Measurements from ENCODE around the gene SEMA5A.

SEMA5A gene

DNA sequence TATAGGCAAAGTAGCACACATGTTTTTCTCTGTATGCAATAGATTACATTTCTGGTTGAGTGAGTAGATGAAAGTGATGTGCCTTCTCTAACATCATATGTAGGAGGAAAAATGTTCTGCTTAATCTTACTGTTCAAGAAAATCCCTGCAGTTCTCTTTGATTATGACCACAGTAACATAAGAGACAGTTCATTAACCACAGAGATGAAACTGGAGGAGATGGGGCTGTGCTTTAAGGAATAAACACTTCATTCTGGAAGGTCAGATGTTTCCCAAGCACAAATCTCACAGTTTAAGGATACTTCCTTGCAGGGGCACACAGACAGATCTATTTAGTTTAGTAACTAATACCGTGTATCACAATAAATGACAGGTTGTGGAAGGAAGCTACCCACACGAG, 150.2 kb downstream of the SEMA5A start:
- no peaks in the 10 kb centered on the region for H3K4me1 ChIP-seq (ENCODE audit: control insufficient read depth in 1 of 2, insufficient read depth in 1 of 2, low read depth in 1 of 2, low read length in 1 of 2)
- no peak overlapping the region for H3K4me3 ChIP-seq (ENCODE audit: low read depth in 1 of 2, low read length in 1 of 2)
- no peaks in the 10 kb centered on the region for H3K9me3 ChIP-seq
- no peaks in the 10 kb centered on the region for H3K36me3 ChIP-seq
- H3K27ac ChIP-seq, result no peak overlapping the region
- TF ChIP-seq, protein P1, sequence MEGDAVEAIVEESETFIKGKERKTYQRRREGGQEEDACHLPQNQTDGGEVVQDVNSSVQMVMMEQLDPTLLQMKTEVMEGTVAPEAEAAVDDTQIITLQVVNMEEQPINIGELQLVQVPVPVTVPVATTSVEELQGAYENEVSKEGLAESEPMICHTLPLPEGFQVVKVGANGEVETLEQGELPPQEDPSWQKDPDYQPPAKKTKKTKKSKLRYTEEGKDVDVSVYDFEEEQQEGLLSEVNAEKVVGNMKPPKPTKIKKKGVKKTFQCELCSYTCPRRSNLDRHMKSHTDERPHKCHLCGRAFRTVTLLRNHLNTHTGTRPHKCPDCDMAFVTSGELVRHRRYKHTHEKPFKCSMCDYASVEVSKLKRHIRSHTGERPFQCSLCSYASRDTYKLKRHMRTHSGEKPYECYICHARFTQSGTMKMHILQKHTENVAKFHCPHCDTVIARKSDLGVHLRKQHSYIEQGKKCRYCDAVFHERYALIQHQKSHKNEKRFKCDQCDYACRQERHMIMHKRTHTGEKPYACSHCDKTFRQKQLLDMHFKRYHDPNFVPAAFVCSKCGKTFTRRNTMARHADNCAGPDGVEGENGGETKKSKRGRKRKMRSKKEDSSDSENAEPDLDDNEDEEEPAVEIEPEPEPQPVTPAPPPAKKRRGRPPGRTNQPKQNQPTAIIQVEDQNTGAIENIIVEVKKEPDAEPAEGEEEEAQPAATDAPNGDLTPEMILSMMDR (IDR thresholded peaks at IDR 0.05), result no peak
- H3K27me3 ChIP-seq, result no peaks in the 10 kb centered on the region

DNA sequence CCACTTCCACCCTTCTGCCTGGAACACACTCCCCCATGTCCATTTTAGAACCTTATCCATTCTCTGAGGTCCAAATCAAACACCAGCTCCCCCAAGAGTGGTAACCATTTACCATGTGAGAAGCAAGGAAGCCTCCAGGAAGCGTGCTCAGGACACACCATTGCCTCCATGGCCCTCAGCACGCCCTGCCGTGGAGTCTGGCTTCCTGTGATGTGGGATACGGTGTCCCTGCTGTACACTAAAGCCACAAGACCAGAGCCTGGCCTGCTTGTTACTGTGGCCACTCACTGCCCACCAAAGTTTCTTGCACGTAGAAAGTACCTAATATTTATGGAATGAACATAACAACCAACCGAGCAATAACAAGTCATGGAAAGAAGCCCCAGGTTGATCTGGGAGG, 151.7 kb downstream of the SEMA5A start:
- no peaks in the 10 kb centered on the region for H3K27me3 ChIP-seq
- TF ChIP-seq, protein P1 (IDR thresholded peaks at IDR 0.05), result no peak
- H3K27ac ChIP-seq, result no peak overlapping the region
- H3K4me3 ChIP-seq (ENCODE audit: low read depth in 1 of 2, low read length in 1 of 2), result no peak overlapping the region
- H3K36me3 ChIP-seq, result no peaks in the 10 kb centered on the region
- no peaks in the 10 kb centered on the region for H3K9me3 ChIP-seq
- H3K4me1 ChIP-seq (ENCODE audit: control insufficient read depth in 1 of 2, insufficient read depth in 1 of 2, low read depth in 1 of 2, low read length in 1 of 2), result no peaks in the 10 kb centered on the region

DNA sequence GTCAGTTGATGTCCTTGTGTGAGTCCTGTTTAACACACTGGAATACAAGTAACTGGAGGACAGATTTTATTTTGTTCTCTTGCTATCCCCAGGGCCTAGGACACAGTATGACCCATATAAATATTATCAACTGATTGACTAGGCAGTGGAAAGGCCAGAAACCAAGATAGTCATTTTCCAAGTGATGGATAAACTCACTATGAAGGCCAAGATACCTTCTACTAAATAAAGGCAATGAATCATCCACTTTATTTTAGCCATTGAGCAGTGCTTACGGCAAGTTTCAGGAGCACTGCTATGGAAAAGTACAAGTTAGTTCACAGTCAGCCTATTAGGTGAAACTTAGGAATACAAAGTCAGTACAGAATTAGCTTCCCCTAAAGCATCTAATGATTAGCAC, 153.2 kb downstream of the SEMA5A start:
- no peaks in the 10 kb centered on the region for H3K27me3 ChIP-seq
- no peak overlapping the region for H3K4me3 ChIP-seq (ENCODE audit: low read depth in 1 of 2, low read length in 1 of 2)
- TF ChIP-seq, protein P1 (IDR thresholded peaks at IDR 0.05), result no peak
- H3K36me3 ChIP-seq, result no peaks in the 10 kb centered on the region
- H3K4me1 ChIP-seq (ENCODE audit: control insufficient read depth in 1 of 2, insufficient read depth in 1 of 2, low read depth in 1 of 2, low read length in 1 of 2), result no peaks in the 10 kb centered on the region
- H3K9me3 ChIP-seq, result no peaks in the 10 kb centered on the region
- H3K27ac ChIP-seq, result no peak overlapping the region

DNA sequence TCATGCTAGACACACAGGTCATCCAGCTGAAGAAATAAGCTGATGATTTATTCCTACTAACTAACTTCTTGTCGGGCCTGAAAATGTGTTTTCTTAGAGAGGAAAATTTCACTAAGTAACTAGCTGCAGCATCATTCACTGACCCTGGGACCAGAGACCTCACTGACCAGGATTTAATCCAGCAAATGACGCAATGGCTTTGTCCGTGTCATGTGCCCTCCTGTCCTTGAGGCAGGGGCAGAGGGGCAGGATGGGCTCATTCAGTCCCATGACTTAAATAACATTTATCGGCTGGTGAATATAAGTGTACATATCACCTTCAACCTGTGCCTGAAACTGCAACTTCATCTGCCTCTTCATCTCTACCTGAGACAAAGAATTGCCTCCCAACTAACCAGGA, 154.8 kb downstream of the SEMA5A start:
- H3K4me1 ChIP-seq (ENCODE audit: control insufficient read depth in 1 of 2, insufficient read depth in 1 of 2, low read depth in 1 of 2, low read length in 1 of 2), result no peaks in the 10 kb centered on the region
- no peaks in the 10 kb centered on the region for H3K9me3 ChIP-seq
- H3K4me3 ChIP-seq (ENCODE audit: low read depth in 1 of 2, low read length in 1 of 2), result no peak overlapping the region
- TF ChIP-seq, protein P1 (IDR thresholded peaks at IDR 0.05), result no peak
- H3K36me3 ChIP-seq, result no peaks in the 10 kb centered on the region
- H3K27me3 ChIP-seq, result no peaks in the 10 kb centered on the region
- no peak overlapping the region for H3K27ac ChIP-seq

DNA sequence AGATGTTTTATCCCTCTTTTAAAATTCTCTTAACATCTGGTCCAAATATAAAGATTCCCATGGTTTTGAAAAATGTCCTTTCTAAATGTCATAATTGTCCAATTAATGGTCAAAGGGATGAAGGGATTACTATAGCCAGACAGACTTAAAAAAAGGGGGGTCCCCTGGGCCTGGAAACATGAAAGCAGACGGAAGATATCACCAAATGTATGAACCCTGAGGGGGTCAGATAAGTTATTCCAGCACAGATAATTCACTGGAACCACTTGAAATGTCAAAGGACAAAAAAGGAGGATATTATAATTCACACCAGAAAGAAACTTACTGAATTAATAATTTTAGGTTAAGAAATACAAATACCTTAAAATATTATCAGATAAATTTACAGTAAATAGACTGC, 155.8 kb downstream of the SEMA5A start:
- H3K27ac ChIP-seq, result no peak overlapping the region
- TF ChIP-seq, protein P1 (IDR thresholded peaks at IDR 0.05), result no peak
- no peaks in the 10 kb centered on the region for H3K9me3 ChIP-seq
- no peaks in the 10 kb centered on the region for H3K4me1 ChIP-seq (ENCODE audit: control insufficient read depth in 1 of 2, insufficient read depth in 1 of 2, low read depth in 1 of 2, low read length in 1 of 2)
- no peaks in the 10 kb centered on the region for H3K27me3 ChIP-seq
- H3K36me3 ChIP-seq, result no peaks in the 10 kb centered on the region
- no peak overlapping the region for H3K4me3 ChIP-seq (ENCODE audit: low read depth in 1 of 2, low read length in 1 of 2)

All from neutrophil (primary cell).